Transverse colon (tissue), 3 donors: ENCODE measurements around the gene NANOS1.

Experiments
- POLR2A ChIP-seq: fragments of 450-650 bp; IDR thresholded peaks from one replicate; pipeline ENCODE4 v1.6.1; 2016; ENCODE audit warnings: antibody characterized with exemption, mild to moderate bottlenecking, moderate library complexity
- TF ChIP-seq, protein P1 (sequence below), 5 experiments: fragments of 200-600 bp in 3 of 5; fragments of 450-650 bp in 2 of 5; sonication (generic) in 3 of 5; IDR thresholded peaks; 1 replicate in 2 of 5; 2 replicates in 3 of 5; pipeline ENCODE4 v1.5.1; 2016 to 2017; ENCODE audit warnings: antibody characterized with exemption in 5 of 5, inconsistent platforms in 3 of 5, mild to moderate bottlenecking in 2 of 5, moderate library complexity in 1 of 5

DNA sequence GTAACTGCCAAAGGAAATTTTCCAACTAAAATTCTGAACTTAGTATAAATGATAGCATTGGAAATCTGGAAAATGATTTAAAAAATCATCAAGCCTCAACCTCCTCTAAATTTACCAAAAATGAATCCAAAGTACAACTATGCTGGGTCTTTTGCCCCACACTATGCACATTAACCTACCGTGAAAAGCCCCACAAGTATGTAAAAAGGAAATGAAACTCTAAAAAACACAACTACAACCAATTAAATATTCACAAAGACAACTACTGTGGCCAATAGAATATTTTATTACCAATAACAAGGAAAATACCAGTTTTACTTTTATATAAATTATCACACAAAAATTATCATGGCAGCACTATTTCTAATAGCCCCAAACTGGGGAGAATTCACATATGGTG is 31.8 kb downstream of the NANOS1 start:
- no peak for TF ChIP-seq POLR2A
- TF ChIP-seq, protein P1, sequence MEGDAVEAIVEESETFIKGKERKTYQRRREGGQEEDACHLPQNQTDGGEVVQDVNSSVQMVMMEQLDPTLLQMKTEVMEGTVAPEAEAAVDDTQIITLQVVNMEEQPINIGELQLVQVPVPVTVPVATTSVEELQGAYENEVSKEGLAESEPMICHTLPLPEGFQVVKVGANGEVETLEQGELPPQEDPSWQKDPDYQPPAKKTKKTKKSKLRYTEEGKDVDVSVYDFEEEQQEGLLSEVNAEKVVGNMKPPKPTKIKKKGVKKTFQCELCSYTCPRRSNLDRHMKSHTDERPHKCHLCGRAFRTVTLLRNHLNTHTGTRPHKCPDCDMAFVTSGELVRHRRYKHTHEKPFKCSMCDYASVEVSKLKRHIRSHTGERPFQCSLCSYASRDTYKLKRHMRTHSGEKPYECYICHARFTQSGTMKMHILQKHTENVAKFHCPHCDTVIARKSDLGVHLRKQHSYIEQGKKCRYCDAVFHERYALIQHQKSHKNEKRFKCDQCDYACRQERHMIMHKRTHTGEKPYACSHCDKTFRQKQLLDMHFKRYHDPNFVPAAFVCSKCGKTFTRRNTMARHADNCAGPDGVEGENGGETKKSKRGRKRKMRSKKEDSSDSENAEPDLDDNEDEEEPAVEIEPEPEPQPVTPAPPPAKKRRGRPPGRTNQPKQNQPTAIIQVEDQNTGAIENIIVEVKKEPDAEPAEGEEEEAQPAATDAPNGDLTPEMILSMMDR (IDR thresholded peaks at IDR 0.05) = no peak
